Measurements from ENCODE around the gene PCDHA1.
"Not testable (repeated sequence)": the region's sequence is repeated elsewhere in the genome, so short reads cannot be mapped to it uniquely, and the experiment has no call there.

Gene PCDHA1

GRCh38 chr5:140785905-140786686 lies at the start of gene PCDHA1:
PCDHA1 (plus strand) TSS chr5:140786140.
- no peak for DNase-seq

- no peak for DNase-seq
Observed at GRCh38 chr5:140737486-140737885, 48.5 kb upstream of the PCDHA1 start.

GRCh38 chr5:140741967-140742366 lies 44.0 kb upstream of the PCDHA1 start:
- DNase-seq: no peak

GRCh38 chr5:140753561-140753960 lies 32.4 kb upstream of the PCDHA1 start:
- no peak for DNase-seq

GRCh38 chr5:140764177-140764973 lies 21.6 kb upstream of the PCDHA1 start:
- DNase-seq: no peak

- no peak for DNase-seq
Observed at GRCh38 chr5:140767444-140767843, 18.5 kb upstream of the PCDHA1 start.

- DNase-seq: no peak
Observed at GRCh38 chr5:140780512-140780911, 5.4 kb upstream of the PCDHA1 start.

- DNase-seq: not testable (repeated sequence)
Observed at GRCh38 chr5:140787422-140787821, 1.5 kb downstream of the PCDHA1 start.

GRCh38 chr5:140787849-140788504 lies 2.0 kb downstream of the PCDHA1 start:
- not testable (repeated sequence) for DNase-seq

GRCh38 chr5:140791089-140791488 lies 5.1 kb downstream of the PCDHA1 start:
- DNase-seq: no peak

- no peak for DNase-seq
Observed at GRCh38 chr5:140794595-140795258, 8.8 kb downstream of the PCDHA1 start, which contains the start of gene PCDHA2. PCDHA2 (plus strand) TSS chr5:140794852.

GRCh38 chr5:140795259-140795641 lies 9.3 kb downstream of the PCDHA1 start:
- DNase-seq: no peak

- DNase-seq: not testable (repeated sequence)
Observed at GRCh38 chr5:140796072-140796717, 10.3 kb downstream of the PCDHA1 start.

GRCh38 chr5:140796718-140797095 lies 10.8 kb downstream of the PCDHA1 start:
- DNase-seq: no peak

GRCh38 chr5:140800816-140801493 lies 15.0 kb downstream of the PCDHA1 start, which contains the start of gene PCDHA3:
PCDHA3 (plus strand) TSS chr5:140801057.
- no peak for DNase-seq

- DNase-seq: no peak
Observed at GRCh38 chr5:140801494-140801841, 15.5 kb downstream of the PCDHA1 start.

- not testable (repeated sequence) for DNase-seq
Observed at GRCh38 chr5:140802381-140802780, 16.4 kb downstream of the PCDHA1 start.

GRCh38 chr5:140802781-140803271 lies 16.9 kb downstream of the PCDHA1 start:
- no peak for DNase-seq

- no peak for DNase-seq
Observed at GRCh38 chr5:140806834-140807775, 21.2 kb downstream of the PCDHA1 start, which contains the start of gene PCDHA4. PCDHA4 (plus strand) TSS chr5:140807068.

GRCh38 chr5:140808241-140808888 lies 22.4 kb downstream of the PCDHA1 start:
- not testable (repeated sequence) for DNase-seq

All from CD4-positive, alpha-beta T cell treated with Interleukin-6 for 4 hours (primary cell).